GM19468 (cell line): Measurements from ENCODE around the gene KRTAP10-6.
"Not testable (repeated sequence)": the region's sequence is repeated elsewhere in the genome, so short reads cannot be mapped to it uniquely, and the experiment has no call there.

Experiments
- ATAC-seq: cut with Tn5 transposase; IDR thresholded peaks from one replicate; pipeline ENCODE4 v1.9.1; 2021; ENCODE audit warnings: mild to moderate bottlenecking, moderate library complexity, moderate number of reproducible peaks; ENCODE audit not compliant: unreplicated experiment; ENCODE audit errors: extremely low read depth

Gene KRTAP10-6

GRCh38 chr21:44601091-44601490 lies 8.8 kb upstream of the KRTAP10-6 start:
- not testable (repeated sequence) for ATAC-seq

GRCh38 chr21:44600118-44600978 lies 8.0 kb upstream of the KRTAP10-6 start, which contains the start of gene KRTAP10-7:
KRTAP10-7 (plus strand) TSS chr21:44600597; CDS start chr21:44600622, 25 bp downstream.
- ATAC-seq: not testable (repeated sequence)

- ATAC-seq: no peak
Measured at GRCh38 chr21:44599264-44600029, 7.1 kb upstream of the KRTAP10-6 start.

GRCh38 chr21:44598061-44598460 lies 5.8 kb upstream of the KRTAP10-6 start:
- ATAC-seq: no peak

GRCh38 chr21:44596068-44596725 lies 3.9 kb upstream of the KRTAP10-6 start:
- ATAC-seq: no peak

GRCh38 chr21:44595524-44595923 lies 3.2 kb upstream of the KRTAP10-6 start:
- no peak for ATAC-seq

GRCh38 chr21:44594406-44594916 lies 2.2 kb upstream of the KRTAP10-6 start:
- ATAC-seq: no peak

GRCh38 chr21:44593598-44594405 lies 1.5 kb upstream of the KRTAP10-6 start:
- ATAC-seq: no peak

GRCh38 chr21:44591801-44592130 lies 539 bp downstream of the KRTAP10-6 start:
- ATAC-seq: not testable (repeated sequence)

- not testable (repeated sequence) for ATAC-seq
Measured at GRCh38 chr21:44590897-44591800, 1.2 kb downstream of the KRTAP10-6 start.

- ATAC-seq: no peak
Measured at GRCh38 chr21:44590311-44590721, 2.0 kb downstream of the KRTAP10-6 start.

GRCh38 chr21:44589586-44590305 lies 2.6 kb downstream of the KRTAP10-6 start:
- no peak for ATAC-seq

- no peak for ATAC-seq
Measured at GRCh38 chr21:44589094-44589493, 3.2 kb downstream of the KRTAP10-6 start.

GRCh38 chr21:44585892-44586291 lies 6.4 kb downstream of the KRTAP10-6 start:
- ATAC-seq: no peak

- ATAC-seq: no peak
Measured at GRCh38 chr21:44583800-44584147, 8.5 kb downstream of the KRTAP10-6 start.

- ATAC-seq: no peak
Measured at GRCh38 chr21:44583089-44583799, 9.1 kb downstream of the KRTAP10-6 start.

GRCh38 chr21:44582055-44582454 lies 10.2 kb downstream of the KRTAP10-6 start:
- ATAC-seq: no peak

GRCh38 chr21:44581158-44581557 lies 11.1 kb downstream of the KRTAP10-6 start:
- no peak for ATAC-seq
